ENCODE data around the gene SCARB1.

- TF ChIP-seq CTCF (IDR thresholded peaks at IDR 0.05) (no peak), POLR2AphosphoS5 (IDR thresholded peaks at IDR 0.05; ENCODE audit: low read depth, low read length) (no peak)
These were observed 107.5 kb downstream of the SCARB1 start for GRCh38 chr12:124756166-124756565.

Data from Panc1 (cell line).